DMS 273 treated with DMSO at 0.1 percent for 48 hours (cell line): ENCODE measurements around the gene SCN9A.
"Not testable (repeated sequence)": the region's sequence is repeated elsewhere in the genome, so short reads cannot be mapped to it uniquely, and the experiment has no call there.

Experiments used
- DNase-seq: peaks from one replicate; lab custom pipeline; 2025; lab: John Stamatoyannopoulos, UW

Gene SCN9A

DNA sequence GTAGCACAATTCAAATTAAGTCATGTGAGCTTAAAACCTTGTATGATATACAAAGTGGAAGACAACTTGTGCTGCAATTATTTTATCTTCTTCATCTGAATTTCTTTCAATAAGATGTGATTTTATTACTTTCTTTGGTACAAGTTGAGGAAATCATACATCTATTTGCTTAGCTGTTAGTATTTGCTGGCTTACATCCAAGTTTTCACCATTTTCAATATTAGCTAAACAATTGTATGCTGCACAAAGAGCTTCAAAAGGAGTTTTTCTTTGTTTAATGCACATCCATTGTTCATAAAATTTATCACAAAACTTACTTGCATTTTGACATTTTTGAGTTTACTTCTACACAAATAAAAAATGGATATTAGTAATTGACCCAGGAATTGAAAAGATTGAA, 40.9 kb downstream of the SCN9A start:
- DNase-seq, result no peak

DNA sequence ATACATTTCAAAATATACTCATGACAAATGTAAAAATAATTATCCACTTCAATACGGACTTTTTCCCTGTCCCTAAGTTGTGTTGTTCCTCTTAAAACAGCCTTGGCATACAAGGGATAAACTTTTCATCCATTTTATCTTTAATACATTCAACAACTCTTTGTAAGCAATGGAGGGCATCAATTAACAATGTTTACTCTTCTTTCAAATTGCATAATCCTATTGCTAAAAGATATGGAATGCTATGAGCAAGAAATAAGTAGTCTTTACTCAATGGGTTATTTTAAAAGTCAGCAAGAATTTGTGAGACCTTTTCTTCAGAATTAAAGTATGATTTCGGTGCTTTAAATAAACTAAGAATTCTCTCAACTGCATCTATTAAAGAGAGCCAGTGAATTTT, 41.9 kb downstream of the SCN9A start:
- DNase-seq, result no peak

DNA sequence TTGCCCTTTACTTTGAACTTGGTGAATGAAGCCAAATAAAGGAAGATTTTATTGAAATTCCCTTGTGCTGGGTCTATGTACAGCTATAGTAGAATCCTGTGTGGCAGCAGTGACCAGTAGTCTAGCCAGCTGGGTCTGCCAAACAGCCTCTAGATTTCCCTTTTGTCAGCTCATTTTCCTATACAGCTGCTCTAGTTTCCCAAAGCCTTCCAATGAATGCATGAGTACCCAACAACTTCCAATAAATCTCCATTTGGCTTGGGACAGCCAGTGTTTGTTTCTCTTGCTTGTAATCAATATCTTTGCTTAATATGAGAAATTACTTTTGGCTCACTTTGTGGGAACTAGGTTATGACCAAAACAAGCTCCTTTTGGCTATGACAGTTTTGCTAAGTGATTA, 43.6 kb downstream of the SCN9A start:
- no peak for DNase-seq

DNA sequence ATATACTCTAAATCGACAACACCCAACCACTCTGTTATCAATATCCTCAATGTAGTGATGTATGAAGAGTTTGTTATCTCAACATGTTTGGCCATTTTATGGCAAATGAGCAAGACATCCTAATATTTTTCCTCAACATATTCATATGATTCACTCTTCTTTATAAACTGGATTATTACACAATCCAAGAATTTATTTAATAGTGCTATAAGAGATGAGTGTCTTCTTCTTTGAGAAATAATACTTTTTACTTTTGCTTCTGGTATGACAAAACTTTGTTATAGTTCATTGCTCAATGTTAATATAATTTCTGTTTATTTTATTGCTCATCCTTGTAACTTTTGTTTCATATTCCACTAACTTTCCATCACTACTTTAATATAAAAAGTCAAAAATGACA, 44.3 kb downstream of the SCN9A start:
- no peak for DNase-seq

DNA sequence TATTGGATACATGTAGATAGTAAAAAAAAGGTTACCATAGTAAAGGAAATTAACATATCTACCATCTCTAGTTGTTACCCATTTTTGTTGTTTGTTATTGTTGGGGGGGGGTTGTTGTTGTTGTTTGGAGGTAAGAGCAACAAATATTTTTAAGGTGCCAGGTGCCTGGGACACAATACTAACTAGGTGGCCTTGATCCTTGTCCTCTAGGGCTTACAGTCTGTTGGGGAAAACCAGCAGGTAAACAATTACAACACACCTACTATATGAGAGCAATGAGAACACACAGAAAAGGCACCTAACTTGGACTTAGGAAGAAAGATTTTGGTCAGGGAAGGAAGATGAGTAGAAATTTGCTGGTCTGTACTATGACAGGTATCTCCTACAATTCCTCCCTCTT, 46.3 kb downstream of the SCN9A start:
- DNase-seq, result no peak

DNA sequence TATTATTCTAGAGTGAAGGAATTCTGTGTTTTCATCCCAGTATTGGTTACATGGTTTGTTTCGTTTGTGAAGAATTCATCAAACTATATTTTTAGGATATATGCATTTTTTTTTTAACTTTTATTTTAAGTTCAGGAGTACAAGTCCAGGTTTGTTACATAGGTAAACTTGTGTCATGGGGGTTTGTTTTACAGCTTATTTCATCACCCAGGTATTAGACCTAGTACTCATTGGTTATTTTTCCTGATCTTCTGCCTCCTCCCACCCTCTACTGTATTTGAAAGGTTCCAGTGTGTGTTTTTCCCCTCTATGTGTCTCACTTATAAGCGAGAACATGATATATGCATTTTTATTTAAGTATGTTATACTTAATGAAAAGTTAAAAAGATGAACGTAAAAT, 47.6 kb downstream of the SCN9A start:
- DNase-seq, result no peak

DNA sequence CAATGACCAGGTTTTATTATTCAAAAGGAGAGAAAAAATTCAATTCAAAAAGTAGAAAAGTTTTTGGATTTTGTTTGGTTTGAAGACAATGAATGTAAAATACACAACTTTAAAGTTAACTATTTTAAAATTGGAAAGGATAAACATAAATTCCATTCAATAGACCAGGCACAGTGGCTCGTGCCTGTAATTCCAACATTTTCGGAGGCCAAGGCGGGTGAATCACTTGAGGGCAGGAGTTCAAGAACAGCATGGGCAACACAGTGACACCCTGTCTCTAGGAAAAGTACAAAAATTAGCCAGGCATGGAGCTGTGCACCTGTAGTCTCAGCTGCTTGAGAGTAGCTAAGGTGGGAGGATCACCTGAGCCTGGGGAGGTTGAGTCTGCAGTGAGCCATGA, 54.7 kb downstream of the SCN9A start:
- no peak for DNase-seq

DNA sequence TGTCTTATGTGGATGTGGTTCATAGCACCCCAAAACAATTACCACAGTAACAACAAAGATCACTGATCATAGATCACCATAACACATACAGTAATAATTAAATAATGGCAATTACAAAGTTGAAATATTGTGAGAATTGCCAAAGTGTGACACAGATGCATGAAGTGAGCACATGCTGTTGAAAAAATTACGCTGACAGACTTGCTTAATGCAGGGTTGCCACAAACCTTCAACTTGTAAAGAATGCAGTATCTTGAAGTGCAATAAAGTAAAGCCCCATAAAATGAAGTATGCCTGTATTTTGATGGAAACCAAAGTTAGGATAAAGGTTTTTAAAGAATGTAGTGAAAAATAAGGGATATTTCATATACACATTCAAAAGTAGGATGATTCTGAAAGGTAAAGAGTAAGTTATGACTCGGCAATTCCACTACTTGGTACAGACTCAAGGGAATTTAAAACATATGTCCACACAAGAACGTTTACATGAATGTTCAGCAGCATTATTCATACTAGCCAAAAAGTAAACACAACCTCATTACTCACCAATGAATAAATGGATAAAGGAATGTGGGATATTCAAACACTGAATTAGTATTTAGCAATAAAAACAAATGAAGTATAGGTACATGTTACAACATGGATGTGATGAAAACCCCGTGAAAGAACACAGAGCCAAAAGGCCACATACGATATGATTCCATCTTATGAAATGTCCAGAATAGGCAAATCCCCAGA, 61.6 kb downstream of the SCN9A start:
- DNase-seq, result no peak

DNA sequence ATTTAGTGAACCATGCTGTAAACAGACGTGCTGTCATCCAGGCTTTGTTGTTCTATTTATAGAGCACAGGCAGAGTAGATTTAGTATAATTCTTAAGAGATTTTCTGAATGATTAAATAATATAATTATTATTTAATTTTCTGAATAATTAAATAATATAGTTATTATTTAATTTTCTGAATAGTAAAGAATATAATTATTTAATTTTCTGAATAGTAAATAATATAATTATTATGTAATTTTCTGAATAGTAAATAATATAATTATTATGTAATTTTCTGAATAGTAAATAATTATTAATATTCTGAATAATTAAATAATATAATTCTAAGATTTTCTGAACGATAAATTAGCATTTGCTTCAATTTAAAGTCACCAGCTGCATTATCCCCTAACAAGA, 62.9 kb downstream of the SCN9A start:
- not testable (repeated sequence) for DNase-seq

DNA sequence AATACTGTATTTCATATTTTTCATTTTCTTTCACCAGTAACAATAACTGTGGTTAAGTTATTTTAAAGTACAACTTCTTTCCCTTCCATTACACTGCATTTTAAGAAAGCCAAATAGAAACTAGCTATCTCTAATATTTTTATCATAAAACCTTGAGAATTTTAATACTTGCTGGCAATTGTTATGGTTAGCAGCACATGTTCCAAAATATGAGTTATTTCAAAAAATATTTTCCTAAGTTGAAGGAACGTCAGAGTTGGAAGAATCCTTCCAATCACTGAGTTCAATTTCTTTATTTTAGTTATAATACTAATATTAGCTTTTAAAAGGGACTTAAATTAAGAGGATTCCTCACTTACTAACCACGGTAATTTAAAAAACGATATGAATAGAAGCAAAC, 68.4 kb downstream of the SCN9A start:
- DNase-seq, result no peak

DNA sequence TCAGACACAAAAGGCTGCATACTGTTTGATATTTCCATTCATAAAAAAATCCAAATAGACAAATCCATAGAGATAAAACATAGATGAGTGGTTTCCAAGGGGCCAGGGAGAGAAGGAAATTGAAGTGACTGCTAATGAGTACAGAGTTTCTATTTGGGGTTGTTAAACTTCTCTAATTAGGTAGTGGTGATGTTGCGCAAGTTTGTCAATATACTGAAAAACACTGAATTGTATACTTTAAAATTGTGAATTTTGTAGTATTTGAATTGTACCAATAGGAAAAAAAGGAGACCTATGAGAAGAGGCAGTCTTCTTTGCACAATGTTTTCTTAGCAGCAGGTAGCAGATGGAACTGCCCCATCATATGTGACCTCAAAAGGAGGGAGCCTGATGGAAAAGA, 71.1 kb downstream of the SCN9A start:
- DNase-seq, result no peak

DNA sequence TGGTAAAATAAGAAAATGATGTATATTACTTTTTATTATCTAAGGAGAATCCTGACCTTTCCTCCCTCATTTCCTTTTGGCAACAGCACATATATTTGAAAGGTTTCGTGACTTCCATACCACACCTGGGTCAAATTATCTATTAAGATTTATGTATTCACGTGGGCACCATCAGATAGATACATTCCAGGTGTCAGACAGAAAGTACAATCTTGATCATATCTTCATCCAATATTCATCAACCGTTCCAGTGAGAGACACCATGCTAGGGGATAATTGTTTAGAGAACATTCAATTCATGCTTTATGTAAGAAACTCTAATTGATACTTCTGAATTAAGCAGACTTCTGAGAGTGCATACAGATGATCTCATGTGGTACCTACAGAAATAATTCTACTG, 73.7 kb downstream of the SCN9A start:
- DNase-seq, result no peak

DNA sequence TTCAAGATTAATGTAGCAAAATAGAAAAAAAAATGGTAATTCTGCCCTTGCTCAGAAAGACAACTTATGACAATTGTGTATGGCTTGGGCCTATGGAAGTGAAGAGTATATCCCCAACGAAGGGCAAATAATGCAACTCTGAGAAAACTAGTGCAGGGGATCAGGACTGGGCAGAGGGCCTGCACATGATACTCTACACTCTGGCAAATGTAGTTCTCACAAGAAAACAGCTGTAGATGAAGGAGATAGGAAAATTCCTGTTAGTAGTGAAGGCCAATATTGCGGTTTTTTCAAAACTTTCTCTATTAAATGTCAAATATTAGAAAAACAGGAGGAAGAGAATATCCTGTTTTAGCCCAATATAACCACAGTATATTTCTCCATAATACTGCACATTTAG, 77.8 kb downstream of the SCN9A start:
- DNase-seq, result no peak

DNA sequence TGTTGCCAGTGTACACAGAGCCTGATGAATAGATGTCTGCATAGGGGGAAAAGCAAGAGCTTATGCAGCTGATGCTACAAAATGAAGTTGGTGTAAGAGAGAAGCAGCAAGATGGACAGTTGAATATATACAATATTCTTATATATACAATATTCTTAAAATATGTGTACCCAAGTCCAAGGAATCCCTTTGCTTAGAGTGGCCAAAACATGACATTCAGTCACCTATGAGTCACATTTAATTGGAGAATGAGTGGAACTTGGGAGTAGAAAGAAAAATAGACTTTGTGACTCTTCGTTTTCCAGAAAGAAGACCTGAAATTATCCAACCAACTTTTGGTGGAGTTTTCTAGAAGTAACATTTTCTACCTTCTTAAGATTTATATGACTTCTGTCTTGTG, 81.8 kb downstream of the SCN9A start:
- DNase-seq, result no peak

DNA sequence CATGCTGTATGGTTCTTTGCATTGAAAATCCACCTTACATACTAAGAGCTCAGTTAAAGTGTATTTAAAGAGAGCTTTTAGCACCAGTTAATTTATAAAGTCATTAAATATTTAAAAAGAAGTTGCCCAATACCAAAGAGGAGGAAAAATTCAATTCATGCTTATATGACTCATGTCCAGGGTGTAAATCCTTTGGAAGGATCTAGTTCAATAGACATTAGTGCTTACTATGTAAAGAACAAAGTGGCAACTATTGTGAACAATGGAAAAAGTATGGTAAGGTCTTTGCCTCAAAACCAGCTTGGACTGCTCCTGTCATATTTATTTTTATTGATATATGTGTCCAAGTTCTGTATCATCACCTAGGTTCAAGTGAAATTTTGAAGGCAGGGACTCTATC, 90.5 kb downstream of the SCN9A start:
- DNase-seq, result no peak

DNA sequence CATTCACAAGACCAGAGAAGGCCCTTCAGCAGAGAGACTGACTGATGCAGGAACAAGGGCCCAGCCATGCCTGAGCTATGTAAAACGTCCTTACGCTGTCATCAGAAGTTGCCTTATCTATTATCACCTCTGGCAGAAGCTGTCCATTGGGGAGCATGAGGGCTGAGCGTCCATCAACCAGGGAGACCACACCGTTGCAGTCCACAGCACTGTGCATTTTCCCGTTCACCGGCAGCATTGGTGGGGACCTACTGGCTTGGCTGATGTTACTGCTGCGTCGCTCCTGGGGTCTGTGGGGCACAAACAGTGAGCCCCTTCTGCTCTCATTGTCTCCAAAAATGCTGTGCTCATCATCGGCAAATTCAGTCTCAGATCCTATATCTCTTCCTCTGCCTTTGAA, 91.4 kb downstream of the SCN9A start:
- no peak for DNase-seq

DNA sequence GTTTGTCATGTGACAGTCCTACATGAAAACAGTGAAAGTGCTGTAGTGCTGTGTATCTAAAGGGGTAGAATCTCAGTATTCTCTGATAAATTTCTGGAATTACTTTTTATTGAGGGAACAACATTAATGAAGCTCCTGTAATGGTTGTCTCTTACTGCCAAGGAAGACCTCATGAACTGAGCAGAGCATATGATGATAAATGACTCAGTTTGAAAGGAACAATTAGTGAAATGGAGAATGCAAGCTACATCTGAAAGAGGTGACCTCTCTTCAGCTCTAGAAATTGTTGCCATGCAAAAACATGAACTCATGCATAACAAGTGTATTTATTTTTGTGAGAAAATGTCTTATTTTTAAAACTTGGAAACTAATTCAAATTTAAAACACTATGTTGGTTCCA, 93.6 kb downstream of the SCN9A start:
- no peak for DNase-seq

DNA sequence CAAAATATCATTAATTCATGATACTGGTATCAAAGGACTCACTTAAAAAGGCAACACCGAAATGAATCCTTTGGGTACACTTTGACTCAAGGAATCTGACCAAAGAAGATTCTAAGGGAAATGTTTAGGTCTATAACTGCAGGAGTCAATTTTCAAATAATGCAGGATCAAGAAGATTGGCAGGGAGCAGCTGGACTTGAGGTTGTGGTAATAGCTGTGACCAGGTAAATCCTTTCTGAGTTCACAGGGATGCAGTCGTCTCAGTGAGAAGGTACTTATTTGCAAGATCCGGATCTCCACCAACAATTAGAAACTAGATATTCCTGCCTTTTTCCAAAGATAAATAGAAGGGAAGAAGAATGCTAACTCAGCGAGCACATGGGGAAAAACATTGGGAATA, 96.9 kb downstream of the SCN9A start:
- no peak for DNase-seq

DNA sequence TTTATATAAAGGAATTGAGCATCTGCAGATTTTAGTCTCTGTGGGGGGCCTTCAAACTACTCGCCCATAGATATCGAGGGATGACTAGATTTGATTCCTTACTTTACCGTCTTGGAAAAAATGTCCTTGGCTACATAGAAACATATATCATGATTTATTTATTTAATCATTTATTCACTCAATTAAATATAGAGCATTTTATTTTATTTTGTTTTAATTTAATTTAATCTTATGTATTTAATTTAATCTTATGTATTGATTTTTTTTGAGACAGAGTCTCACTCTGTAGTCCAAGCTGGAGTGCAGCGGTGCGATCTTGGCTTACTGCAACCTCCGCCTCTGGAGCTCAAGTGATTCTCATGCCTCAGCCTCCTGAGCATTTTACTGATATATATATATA, 105.4 kb downstream of the SCN9A start:
- no peak for DNase-seq

DNA sequence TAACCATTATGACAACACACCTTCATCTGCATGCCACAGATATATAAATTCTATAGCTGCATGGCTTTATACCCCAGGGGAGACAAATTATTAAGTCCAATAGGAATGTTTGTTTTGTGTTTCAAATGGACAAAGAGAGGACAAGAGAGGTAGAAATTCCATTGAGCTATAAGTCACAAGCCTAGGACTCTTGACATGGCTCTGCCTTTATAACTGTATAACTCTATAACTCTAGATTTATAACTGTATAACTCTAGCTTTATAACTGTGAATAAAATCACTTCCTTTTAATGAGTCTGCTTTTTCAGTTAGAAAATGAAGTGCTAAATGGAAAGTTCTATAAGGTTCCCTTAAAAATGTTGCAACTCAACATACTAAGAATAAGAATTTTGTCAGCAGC, 106.4 kb downstream of the SCN9A start:
- DNase-seq, result no peak

DNA sequence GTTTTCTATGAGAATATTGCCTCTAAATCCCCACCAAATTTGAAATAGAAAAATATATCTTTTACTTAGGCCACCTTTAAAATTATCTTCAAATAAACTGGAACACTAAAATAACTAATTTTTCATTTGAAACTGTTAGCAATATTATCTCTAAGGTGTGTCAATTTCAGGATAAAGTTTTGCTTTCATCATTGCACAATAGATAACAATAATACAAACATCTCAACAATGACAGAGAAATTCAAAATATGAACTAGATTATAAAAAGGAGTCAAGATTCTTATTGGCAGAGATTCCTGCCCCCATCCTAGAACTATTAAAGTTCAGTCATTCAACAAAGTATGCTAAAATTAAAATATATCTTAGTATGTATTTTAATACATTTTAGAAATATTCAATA, 117.9 kb downstream of the SCN9A start:
- DNase-seq, result no peak

DNA sequence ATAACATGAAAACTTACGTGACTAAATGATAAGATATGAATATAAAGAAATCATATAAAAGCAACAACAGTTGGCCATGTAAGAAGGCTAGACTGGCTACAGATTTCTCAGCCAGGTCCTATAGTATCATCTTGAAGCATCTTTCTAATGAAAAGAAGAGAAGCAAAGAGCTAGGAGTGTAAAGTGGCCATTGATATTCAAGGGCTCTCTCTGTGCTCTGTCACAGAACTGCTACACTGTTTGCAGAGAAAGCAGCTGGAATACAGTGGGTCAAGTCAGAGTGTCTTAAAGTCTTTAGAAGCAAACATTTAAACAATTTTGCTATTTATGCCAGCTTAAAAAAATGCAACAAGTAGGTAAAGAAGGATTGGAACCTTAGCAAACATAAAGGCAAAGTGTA, 118.8 kb downstream of the SCN9A start:
- DNase-seq, result no peak

DNA sequence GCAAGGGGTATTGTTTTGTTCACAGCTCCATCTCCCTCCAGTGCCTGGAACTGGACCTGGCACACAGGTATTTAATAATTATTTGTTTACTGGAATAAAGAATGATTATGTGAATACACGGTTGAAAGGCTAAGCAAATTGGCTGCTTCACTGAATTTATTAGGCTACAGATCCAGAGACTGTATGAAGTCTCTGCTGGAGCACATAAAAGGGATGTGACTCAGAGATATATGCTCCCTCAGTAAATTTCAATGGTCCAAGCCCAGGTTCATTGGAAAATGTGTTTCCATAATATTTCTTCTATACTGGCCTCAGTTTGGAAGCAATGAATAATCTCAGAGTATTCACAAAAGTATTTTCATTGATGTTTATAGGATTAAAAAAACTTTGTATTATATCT, 126.4 kb downstream of the SCN9A start:
- DNase-seq, result no peak

DNA sequence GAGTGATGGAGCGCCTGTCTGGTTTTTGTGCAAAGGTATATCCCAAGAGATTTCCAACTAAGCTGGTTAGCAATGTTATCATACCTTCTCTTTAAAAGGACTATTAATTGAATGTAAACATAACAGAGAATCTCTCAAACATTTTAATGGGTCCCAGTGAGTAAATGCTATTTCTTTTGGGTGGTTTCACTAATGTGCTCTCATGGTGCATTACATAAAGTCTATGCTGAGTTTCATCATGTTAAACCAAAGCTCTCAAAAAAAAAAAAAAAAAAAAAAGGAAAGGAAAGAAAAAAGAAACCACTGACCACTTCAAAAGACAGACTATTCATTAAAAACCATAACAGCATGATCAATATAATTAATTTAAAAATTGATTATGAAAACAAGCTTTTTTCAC, 128.8 kb downstream of the SCN9A start:
- DNase-seq, result no peak

DNA sequence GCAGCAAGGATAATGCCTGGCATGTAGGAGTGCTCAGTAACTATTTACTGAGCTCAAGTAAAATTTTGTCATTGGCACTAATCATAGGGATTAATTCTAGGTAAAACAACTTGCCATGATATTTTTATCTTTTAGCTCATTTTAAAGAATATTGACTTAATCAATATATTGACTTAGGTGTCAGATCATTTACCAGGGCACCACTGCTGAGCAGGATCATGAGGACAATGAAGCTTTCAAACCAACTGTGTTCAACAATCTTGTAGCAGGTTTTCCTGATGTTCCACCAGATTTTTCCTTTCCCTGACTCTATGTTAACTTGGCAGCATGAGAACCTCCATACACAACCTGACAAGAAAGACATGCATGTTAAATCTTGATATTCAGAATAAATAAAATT, 133.4 kb downstream of the SCN9A start:
- no peak for DNase-seq
